ENCODE data around the gene NSMCE1. TPM values are rescaled to one million over a fixed set of nuclear protein-coding genes. Genes with fewer than 3 reads are reported as not detected.

NSMCE1 gene
- total and polyA plus RNA-seq, 3 donors from 2014 or later = 58.1 to 135 (median 71.1) TPM

DNA sequence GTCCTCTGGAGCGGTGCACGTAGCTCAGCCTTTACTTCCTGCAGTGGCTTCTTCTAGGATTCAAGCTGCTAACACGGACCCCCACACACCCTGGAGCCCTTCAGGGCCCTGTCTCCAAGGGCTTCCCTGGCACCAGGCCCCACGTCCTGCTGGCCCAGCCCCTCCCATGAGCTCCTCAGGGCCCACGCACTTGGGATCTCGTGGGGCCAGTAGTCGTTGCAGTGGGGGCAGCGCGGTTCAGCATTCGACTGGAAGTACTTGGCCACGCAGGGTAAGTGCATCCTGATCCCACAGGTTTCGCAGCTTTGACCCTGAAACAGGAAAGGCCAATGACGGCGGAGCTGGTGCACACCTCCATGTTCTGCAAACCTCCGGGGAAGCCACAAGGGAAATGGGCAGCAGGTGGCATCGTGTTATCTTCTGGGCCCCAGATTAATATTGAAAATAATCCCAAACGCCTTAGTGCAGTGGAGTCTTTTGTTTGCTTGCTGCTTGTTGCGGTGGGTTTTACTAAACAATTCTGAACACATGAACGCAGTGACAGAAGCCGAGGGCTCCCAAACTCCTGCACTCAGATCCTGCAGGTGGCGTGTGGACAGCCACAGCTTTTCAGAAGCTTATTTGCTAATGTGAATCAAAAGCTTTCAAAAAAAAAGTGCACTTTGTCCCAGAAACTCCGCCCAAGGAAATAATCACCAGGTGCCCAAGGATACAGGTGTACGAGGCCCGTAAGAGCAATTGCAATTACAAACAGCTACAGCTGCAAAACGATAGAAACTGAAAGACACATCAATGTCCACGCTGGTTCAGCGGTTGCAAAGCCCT is 42.8 kb downstream of the NSMCE1 start:
- Histone ChIP-seq H3K27me3 (no peaks in the 10 kb centered on the region), H3K27ac (no peak overlapping the region), H3K4me1 (peaks cover 7% of the 10 kb centered on the region), H3K36me3 (ENCODE audit: low read depth, missing control alignments) (no peaks in the 10 kb centered on the region), H3K9me3 (no peaks in the 10 kb centered on the region), H3K4me3 (no peak overlapping the region)
- intact Hi-C loops (cut with DNase I; ENCODE audit: low total_unique reads) = loop anchor here (10.0 kb wide), 1 partner anchor 119 kb away; no protein-coding TSS in a partner anchor
- no peak for DNase-seq
- WGBS, 2 donors = 85 to 86% methylated on average over 23 to 27 of the region's 27 CpGs
- TF ChIP-seq, protein P1, sequence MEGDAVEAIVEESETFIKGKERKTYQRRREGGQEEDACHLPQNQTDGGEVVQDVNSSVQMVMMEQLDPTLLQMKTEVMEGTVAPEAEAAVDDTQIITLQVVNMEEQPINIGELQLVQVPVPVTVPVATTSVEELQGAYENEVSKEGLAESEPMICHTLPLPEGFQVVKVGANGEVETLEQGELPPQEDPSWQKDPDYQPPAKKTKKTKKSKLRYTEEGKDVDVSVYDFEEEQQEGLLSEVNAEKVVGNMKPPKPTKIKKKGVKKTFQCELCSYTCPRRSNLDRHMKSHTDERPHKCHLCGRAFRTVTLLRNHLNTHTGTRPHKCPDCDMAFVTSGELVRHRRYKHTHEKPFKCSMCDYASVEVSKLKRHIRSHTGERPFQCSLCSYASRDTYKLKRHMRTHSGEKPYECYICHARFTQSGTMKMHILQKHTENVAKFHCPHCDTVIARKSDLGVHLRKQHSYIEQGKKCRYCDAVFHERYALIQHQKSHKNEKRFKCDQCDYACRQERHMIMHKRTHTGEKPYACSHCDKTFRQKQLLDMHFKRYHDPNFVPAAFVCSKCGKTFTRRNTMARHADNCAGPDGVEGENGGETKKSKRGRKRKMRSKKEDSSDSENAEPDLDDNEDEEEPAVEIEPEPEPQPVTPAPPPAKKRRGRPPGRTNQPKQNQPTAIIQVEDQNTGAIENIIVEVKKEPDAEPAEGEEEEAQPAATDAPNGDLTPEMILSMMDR (IDR thresholded peaks at IDR 0.05) = no peak

- Histone ChIP-seq H3K36me3 (ENCODE audit: low read depth, missing control alignments) (no peaks in the 10 kb centered on the region), H3K27me3 (no peaks in the 10 kb centered on the region), H3K4me3 (no peak overlapping the region), H3K9me3 (no peaks in the 10 kb centered on the region), H3K4me1 (peaks cover 7% of the 10 kb centered on the region), H3K27ac (no peak overlapping the region)
- WGBS, 2 donors = 82 to 87% methylated on average over 15 to 19 of the region's 19 CpGs
- DNase-seq = no peak
- TF ChIP-seq, protein P1 (IDR thresholded peaks at IDR 0.05) = no peak
- TF ChIP-seq POLR2A (IDR thresholded peaks at IDR 0.05) = no peak
- intact Hi-C loops (cut with DNase I; ENCODE audit: low total_unique reads) = loop anchor here (10.0 kb wide), 1 partner anchor 120 kb away; no protein-coding TSS in a partner anchor
These were observed 43.8 kb downstream of the NSMCE1 start for GRCh38 chr16:27224741-27225300.

DNA sequence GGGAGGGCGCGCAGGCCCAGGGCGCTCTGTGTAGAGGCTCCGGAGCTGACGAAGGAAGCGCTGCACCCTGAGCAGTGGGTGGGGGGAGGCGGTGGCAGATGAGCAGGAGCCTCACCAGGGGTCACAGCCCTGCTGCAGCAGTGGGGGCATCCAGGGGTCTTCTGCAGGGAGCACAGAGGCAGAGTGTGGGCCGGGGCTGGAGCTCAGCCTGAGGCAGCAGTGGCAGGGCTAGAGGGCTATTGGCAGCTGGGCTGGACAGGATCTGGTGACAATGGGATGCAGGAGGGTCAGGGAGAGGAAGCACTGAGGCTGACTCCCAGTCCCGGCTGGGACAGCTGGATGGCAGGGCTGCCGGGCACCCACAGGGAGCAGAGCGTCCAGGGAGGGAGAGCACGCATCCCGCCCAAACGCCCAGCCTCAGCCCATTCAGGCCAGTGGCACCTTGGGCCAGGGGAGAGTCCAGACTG is 44.3 kb downstream of the NSMCE1 start:
- intact Hi-C loops (cut with DNase I; ENCODE audit: low total_unique reads) = loop anchor here (10.0 kb wide), 1 partner anchor 120 kb away; no protein-coding TSS in a partner anchor
- WGBS, 2 donors = 94 to 96% methylated on average over 6 to 14 of the region's 14 CpGs
- no peak for DNase-seq

DNA sequence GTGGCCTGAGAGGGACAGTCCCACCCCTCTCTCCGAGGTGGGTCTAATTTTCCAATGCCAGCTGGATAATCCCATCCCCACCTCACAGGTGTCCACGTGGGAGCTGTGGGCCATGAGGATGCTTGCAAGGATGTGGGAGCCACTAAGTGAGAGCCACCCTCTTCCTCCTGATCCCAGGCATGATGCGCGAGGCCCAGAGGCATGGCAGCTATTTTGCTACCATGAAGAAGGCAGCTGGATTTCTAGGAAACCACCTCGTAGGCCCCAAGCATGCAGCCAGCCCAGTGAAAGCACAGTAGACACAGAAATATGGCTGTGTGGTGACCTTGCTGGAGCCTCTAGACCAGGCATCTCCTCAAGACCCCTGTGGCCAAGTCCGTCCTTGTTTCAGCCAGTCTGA is 44.9 kb downstream of the NSMCE1 start:
- Histone ChIP-seq H3K4me1 (no peaks in the 10 kb centered on the region), H3K36me3 (ENCODE audit: low read depth, missing control alignments) (no peaks in the 10 kb centered on the region), H3K4me3 (no peak overlapping the region), H3K27ac (no peak overlapping the region), H3K27me3 (no peaks in the 10 kb centered on the region), H3K9me3 (no peaks in the 10 kb centered on the region)
- 83 to 88% methylated on average over 2 to 6 of the region's 6 CpGs for WGBS, 2 donors
- no peak for TF ChIP-seq POLR2A (IDR thresholded peaks at IDR 0.05)
- TF ChIP-seq, protein P1 (IDR thresholded peaks at IDR 0.05) = no peak
- intact Hi-C loops (cut with DNase I; ENCODE audit: low total_unique reads) = loop anchor here (10.0 kb wide), 1 partner anchor 121 kb away; no protein-coding TSS in a partner anchor
- DNase-seq = no peak

More for the DNA sequence above, 44.3 kb downstream of the NSMCE1 start:
- Histone ChIP-seq H3K36me3 (ENCODE audit: low read depth, missing control alignments) (no peaks in the 10 kb centered on the region), H3K4me3 (no peak overlapping the region), H3K9me3 (no peaks in the 10 kb centered on the region), H3K27ac (no peak overlapping the region), H3K27me3 (no peaks in the 10 kb centered on the region), H3K4me1 (peaks cover 4% of the 10 kb centered on the region)
- TF ChIP-seq, protein P1 (IDR thresholded peaks at IDR 0.05) = no peak
- no peak for TF ChIP-seq POLR2A (IDR thresholded peaks at IDR 0.05)

Data from testis (tissue), 3 donors.